ENCODE data around the gene KAT7.

The KAT7 gene

DNA sequence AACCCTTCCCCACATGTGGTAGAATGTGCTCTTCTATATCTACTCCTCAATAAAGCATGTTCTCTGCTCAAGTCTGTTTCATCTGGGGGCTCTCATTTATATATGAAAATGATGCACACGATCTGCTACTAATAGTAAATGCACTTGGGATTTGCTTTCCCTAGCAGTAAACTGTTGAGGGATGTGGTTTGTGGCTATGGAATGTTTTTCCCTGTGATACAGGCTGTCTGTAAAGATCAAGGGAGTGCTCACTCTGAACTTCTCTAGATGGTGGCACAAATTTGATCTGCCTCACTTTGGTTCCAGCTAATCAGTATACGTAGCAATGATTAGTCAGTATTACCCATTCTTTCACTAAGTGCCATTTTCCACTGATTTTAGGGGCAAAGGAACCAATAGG is 40.5 kb downstream of the KAT7 start:
- peaks cover 7% of the 10 kb centered on the region for H3K4me1 Mint-ChIP-seq
- TF ChIP-seq, protein P1, sequence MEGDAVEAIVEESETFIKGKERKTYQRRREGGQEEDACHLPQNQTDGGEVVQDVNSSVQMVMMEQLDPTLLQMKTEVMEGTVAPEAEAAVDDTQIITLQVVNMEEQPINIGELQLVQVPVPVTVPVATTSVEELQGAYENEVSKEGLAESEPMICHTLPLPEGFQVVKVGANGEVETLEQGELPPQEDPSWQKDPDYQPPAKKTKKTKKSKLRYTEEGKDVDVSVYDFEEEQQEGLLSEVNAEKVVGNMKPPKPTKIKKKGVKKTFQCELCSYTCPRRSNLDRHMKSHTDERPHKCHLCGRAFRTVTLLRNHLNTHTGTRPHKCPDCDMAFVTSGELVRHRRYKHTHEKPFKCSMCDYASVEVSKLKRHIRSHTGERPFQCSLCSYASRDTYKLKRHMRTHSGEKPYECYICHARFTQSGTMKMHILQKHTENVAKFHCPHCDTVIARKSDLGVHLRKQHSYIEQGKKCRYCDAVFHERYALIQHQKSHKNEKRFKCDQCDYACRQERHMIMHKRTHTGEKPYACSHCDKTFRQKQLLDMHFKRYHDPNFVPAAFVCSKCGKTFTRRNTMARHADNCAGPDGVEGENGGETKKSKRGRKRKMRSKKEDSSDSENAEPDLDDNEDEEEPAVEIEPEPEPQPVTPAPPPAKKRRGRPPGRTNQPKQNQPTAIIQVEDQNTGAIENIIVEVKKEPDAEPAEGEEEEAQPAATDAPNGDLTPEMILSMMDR (IDR thresholded peaks at IDR 0.05), result no peak
- no peaks in the 10 kb centered on the region for H3K27me3 Mint-ChIP-seq (ENCODE audit: low read depth, poor library complexity)
- DNase-seq, result no peak
- no peak overlapping the region for H3K4me3 Mint-ChIP-seq
- H3K27ac Mint-ChIP-seq, result no peak overlapping the region
- no peaks in the 10 kb centered on the region for H3K9me3 Mint-ChIP-seq
- peaks cover 64% of the 10 kb centered on the region for H3K36me3 Mint-ChIP-seq (ENCODE audit: low read depth)

DNA sequence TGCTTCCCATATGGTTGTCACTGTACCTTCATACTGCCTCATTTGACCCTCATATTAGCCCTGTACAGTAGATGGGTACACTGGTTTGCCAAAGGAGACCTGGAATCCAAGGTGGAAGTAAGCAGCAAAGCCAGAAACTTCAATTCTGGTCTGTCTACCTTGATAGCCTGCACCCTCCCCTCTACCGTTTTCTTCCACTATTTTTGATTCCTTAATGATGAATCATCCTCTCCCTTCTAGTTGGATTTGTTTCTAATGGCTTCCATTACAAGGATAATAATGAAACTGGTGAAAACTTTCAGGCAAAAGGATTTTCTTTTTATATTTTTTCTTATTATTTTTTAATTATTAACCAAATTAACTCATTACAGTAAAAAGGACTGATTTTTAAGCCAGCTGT is 42.1 kb downstream of the KAT7 start:
- H3K36me3 Mint-ChIP-seq (ENCODE audit: low read depth), result peaks cover 65% of the 10 kb centered on the region
- H3K4me3 Mint-ChIP-seq, result no peak overlapping the region
- DNase-seq, result no peak
- H3K4me1 Mint-ChIP-seq, result peaks cover 7% of the 10 kb centered on the region
- H3K27ac Mint-ChIP-seq, result no peak overlapping the region
- H3K9me3 Mint-ChIP-seq, result no peaks in the 10 kb centered on the region
- TF ChIP-seq, protein P1 (IDR thresholded peaks at IDR 0.05), result no peak
- no peaks in the 10 kb centered on the region for H3K27me3 Mint-ChIP-seq (ENCODE audit: low read depth, poor library complexity)

DNA sequence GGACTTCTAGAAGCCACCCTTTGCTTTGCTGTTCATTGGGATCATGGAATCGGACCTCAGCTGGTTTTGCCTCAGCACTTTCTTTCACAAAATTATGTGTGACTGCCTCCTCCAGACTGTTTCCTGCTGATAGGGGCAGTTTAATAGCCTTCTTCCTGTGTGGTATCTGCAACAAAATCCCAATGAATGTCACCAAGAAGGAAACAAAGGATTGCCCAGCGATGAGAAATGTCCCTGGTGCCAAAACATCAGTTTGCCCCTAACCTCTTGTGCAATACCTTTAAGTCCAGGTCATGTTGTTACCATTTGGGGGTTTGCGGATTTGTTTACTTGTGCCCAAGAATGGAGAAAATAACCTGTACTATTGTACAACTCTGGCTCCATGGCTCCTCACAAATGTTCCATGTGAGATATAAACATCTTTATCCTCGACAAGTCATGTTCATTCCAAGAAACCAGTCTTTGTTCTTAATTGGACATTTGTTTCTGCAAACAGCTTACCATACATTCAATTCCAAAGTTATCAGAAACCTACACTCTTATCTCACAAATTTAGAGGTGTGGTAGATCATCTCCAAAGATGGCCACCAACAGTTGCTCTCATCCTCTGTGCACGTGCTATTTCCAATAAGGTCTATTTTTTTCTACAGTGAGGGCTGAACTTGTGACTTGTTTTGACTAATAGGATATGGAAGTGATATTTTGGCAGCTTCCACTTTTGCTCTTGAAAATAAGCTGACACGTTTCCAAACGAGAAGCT is 44.5 kb downstream of the KAT7 start:
- Mint-ChIP-seq H3K36me3 (ENCODE audit: low read depth) (peaks cover 57% of the 10 kb centered on the region), H3K4me3 (no peak overlapping the region), H3K27ac (peak overlapping the region; percentile 58), H3K4me1 (peaks cover 7% of the 10 kb centered on the region), H3K9me3 (no peaks in the 10 kb centered on the region), H3K27me3 (ENCODE audit: low read depth, poor library complexity) (no peaks in the 10 kb centered on the region)
- no peak for DNase-seq
- TF ChIP-seq, protein P1 (IDR thresholded peaks at IDR 0.05), result no peak

DNA sequence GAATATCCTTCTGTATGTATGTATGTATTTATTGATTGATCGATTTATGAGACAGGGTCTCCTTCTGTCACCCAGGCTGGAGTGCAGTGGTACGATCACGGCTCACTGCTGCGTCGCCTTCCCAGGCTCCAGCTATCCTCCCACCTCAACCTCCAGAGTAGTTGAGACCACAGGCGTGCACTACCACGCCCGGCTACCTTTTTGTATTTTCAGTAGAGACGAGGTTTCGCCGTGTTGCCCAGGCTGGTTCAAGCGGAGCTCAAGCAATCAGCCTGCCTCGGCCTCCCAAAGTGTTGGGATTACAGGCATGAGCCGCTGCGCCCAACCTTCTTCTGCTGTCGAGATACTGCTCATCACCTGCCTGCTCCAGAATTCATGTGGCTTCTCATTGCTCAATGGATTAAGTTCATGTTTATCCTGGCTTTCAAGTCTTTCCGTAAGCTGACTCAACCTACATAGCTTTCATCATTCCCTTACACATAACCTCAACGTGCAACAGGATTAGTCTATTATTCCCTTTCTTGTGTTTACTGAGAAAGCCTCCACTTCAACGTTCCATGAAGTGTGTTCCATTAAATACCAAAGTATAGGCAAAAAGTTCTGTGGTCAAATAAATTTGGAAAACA is 45.8 kb downstream of the KAT7 start:
- Mint-ChIP-seq H3K27ac (no peak overlapping the region), H3K4me1 (peaks cover 12% of the 10 kb centered on the region), H3K36me3 (ENCODE audit: low read depth) (peaks cover 45% of the 10 kb centered on the region), H3K4me3 (no peak overlapping the region), H3K27me3 (ENCODE audit: low read depth, poor library complexity) (no peaks in the 10 kb centered on the region), H3K9me3 (no peaks in the 10 kb centered on the region)
- no peak for DNase-seq
- TF ChIP-seq, protein P1 (IDR thresholded peaks at IDR 0.05), result no peak

DNA sequence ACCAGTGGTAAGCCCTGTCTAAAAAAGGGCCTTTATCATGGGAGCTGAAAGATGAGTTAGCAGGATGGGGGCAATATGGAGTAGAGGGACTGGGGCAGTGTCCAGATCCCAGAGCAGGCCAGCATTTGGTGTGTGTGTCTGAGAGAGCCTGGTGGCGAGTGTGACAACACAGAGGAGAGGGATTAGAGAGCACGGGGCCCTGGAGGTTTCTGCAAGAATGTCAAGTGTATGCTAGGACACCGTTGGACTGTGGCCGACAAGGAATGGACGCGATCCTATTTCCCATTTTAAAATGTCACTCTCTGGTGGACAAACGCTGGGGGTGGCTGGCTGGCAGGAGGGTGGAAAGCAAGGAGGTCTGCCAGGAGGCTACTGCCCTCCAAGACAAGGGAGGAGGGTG is 47.0 kb downstream of the KAT7 start:
- peaks cover 18% of the 10 kb centered on the region for H3K4me1 Mint-ChIP-seq
- peaks cover 41% of the 10 kb centered on the region for H3K36me3 Mint-ChIP-seq (ENCODE audit: low read depth)
- no peaks in the 10 kb centered on the region for H3K9me3 Mint-ChIP-seq
- H3K27ac Mint-ChIP-seq, result no peak overlapping the region
- TF ChIP-seq, protein P1 (IDR thresholded peaks at IDR 0.05), result no peak
- H3K4me3 Mint-ChIP-seq, result no peak overlapping the region
- no peak for DNase-seq
- H3K27me3 Mint-ChIP-seq (ENCODE audit: low read depth, poor library complexity), result no peaks in the 10 kb centered on the region
